ENCODE measurements around the gene CUL2. TPM values are rescaled to one million over a fixed set of nuclear protein-coding genes. Genes with fewer than 3 reads are reported as not detected.

Gene CUL2
- total RNA-seq, 1 experiment from 2014 or later: 36.1 TPM

- TF ChIP-seq, protein P1, sequence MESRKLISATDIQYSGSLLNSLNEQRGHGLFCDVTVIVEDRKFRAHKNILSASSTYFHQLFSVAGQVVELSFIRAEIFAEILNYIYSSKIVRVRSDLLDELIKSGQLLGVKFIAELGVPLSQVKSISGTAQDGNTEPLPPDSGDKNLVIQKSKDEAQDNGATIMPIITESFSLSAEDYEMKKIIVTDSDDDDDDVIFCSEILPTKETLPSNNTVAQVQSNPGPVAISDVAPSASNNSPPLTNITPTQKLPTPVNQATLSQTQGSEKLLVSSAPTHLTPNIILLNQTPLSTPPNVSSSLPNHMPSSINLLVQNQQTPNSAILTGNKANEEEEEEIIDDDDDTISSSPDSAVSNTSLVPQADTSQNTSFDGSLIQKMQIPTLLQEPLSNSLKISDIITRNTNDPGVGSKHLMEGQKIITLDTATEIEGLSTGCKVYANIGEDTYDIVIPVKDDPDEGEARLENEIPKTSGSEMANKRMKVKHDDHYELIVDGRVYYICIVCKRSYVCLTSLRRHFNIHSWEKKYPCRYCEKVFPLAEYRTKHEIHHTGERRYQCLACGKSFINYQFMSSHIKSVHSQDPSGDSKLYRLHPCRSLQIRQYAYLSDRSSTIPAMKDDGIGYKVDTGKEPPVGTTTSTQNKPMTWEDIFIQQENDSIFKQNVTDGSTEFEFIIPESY (IDR thresholded peaks at IDR 0.05; ENCODE audit: extremely low read depth, insufficient replicate concordance, low read length): no peak
- TF ChIP-seq TCF7L2 (IDR thresholded peaks at IDR 0.05; ENCODE audit: borderline replicate concordance, extremely low read depth, insufficient read depth, insufficient read length) (no peak), ZFX (IDR thresholded peaks at IDR 0.05) (no peak), YY1 (IDR thresholded peaks at IDR 0.05; ENCODE audit: extremely low read depth, insufficient replicate concordance, low read depth, low read length) (no peak)
- TF ChIP-seq, protein P2, sequence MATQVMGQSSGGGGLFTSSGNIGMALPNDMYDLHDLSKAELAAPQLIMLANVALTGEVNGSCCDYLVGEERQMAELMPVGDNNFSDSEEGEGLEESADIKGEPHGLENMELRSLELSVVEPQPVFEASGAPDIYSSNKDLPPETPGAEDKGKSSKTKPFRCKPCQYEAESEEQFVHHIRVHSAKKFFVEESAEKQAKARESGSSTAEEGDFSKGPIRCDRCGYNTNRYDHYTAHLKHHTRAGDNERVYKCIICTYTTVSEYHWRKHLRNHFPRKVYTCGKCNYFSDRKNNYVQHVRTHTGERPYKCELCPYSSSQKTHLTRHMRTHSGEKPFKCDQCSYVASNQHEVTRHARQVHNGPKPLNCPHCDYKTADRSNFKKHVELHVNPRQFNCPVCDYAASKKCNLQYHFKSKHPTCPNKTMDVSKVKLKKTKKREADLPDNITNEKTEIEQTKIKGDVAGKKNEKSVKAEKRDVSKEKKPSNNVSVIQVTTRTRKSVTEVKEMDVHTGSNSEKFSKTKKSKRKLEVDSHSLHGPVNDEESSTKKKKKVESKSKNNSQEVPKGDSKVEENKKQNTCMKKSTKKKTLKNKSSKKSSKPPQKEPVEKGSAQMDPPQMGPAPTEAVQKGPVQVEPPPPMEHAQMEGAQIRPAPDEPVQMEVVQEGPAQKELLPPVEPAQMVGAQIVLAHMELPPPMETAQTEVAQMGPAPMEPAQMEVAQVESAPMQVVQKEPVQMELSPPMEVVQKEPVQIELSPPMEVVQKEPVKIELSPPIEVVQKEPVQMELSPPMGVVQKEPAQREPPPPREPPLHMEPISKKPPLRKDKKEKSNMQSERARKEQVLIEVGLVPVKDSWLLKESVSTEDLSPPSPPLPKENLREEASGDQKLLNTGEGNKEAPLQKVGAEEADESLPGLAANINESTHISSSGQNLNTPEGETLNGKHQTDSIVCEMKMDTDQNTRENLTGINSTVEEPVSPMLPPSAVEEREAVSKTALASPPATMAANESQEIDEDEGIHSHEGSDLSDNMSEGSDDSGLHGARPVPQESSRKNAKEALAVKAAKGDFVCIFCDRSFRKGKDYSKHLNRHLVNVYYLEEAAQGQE (IDR thresholded peaks at IDR 0.05; ENCODE audit: low read depth): no peak
Measured at GRCh38 chr10:34998940-34999339, 91.2 kb downstream of the CUL2 start (continued).

GRCh38 chr10:34996843-34997242, 93.3 kb downstream of the CUL2 start:
- ChIA-PET RAD21 (ENCODE audit: low non-redundant PET in 1 of 2, low total read pairs in 2 of 2, uncharacterized antibody in 2 of 2, unreplicated experiment in 2 of 2) (no interaction called here), CTCF (interaction anchor here (1.1 kb wide), 1 partner anchor 199 kb away, joined by 4 read pairs; no protein-coding TSS in a partner anchor), POLR2A (interaction anchor here (0.9 kb wide), 1 partner anchor 39 kb away, joined by 3 read pairs; no protein-coding TSS in a partner anchor)
- no peak overlapping the region for H3K4me2 ChIP-seq (ENCODE audit: low read length)
- H3K27ac ChIP-seq (ENCODE audit: low read depth, low read length): no peak overlapping the region
- no peaks in the 10 kb centered on the region for H4K20me1 ChIP-seq (ENCODE audit: insufficient read depth)
- no peak overlapping the region for H2AFZ ChIP-seq (ENCODE audit: low read depth, low read length, poor library complexity, severe bottlenecking)
- no peak for ATAC-seq
- BruUV-seq (replicated peaks): no TSS peak
- H3K4me1 ChIP-seq (ENCODE audit: control insufficient read depth in 1 of 2, insufficient read depth in 2 of 2, low read length in 2 of 2): peaks cover 8 to 13% of the 10 kb centered on the region in 2 experiments; a peak in 3 of 4 replicates
- H3K9me3 ChIP-seq (ENCODE audit: control insufficient read depth in 1 of 2, insufficient read depth in 1 of 2, low read depth in 1 of 2, low read length in 2 of 2): no peaks in the 10 kb centered on the region
- H3K79me2 ChIP-seq (ENCODE audit: insufficient read depth, low read length): no peaks in the 10 kb centered on the region
- intact Hi-C loops (cut with micrococcal nuclease): no loop called here
- H3K9me2 ChIP-seq (ENCODE audit: insufficient read depth): no peaks in the 10 kb centered on the region
- DNase-seq (ENCODE audit: low read depth, low spot score): no peak
- H3K36me3 ChIP-seq (ENCODE audit: control insufficient read depth in 1 of 2, insufficient read depth in 2 of 2, low read length in 2 of 2): no peaks in the 10 kb centered on the region
- H3K4me3 ChIP-seq (replicated peaks in 1 of 2; ENCODE audit: low read depth in 1 of 2, low read length in 2 of 2): no peak overlapping the region
- no peak overlapping the region for H3K9ac ChIP-seq (ENCODE audit: low read length)
- no peaks in the 10 kb centered on the region for H3K27me3 ChIP-seq (ENCODE audit: insufficient read depth, low read length)
- TF ChIP-seq, protein P1 (IDR thresholded peaks at IDR 0.05; ENCODE audit: extremely low read depth, insufficient replicate concordance, low read length): no peak
- TF ChIP-seq TCF7L2 (IDR thresholded peaks at IDR 0.05; ENCODE audit: borderline replicate concordance, extremely low read depth, insufficient read depth, insufficient read length) (no peak), YY1 (IDR thresholded peaks at IDR 0.05; ENCODE audit: extremely low read depth, insufficient replicate concordance, low read depth, low read length) (no peak), POLR2A (IDR thresholded peaks at IDR 0.05; ENCODE audit: borderline replicate concordance, extremely low read depth, insufficient read depth, insufficient read length) (no peak), MAX (IDR thresholded peaks at IDR 0.05) (no peak), CBX3 (IDR thresholded peaks at IDR 0.05; ENCODE audit: low read depth) (no peak), ELF1 (IDR thresholded peaks at IDR 0.05; ENCODE audit: borderline replicate concordance, low read depth) (no peak), EZH2phosphoT487 (IDR thresholded peaks at IDR 0.05; ENCODE audit: borderline replicate concordance) (no peak), SRF (IDR thresholded peaks at IDR 0.05; ENCODE audit: low read depth) (no peak), ZFX (IDR thresholded peaks at IDR 0.05) (no peak)

Data from HCT116 (cell line).